IPS-15b (cell line): Measurements from ENCODE around the gene SMS.

Source experiments
- H3K27me3 ChIP-seq: one replicate; pipeline ENCODE4 v1.6.1; 2013; ENCODE audit warnings: low read length; ENCODE audit not compliant: control insufficient read depth, insufficient read depth
- H3K36me3 ChIP-seq: one replicate; pipeline ENCODE4 v1.6.1; 2013; ENCODE audit warnings: low read length; ENCODE audit not compliant: control insufficient read depth, insufficient read depth
- H3K4me1 ChIP-seq: one replicate; pipeline ENCODE4 v1.6.1; 2013; ENCODE audit warnings: mild to moderate bottlenecking, low read length; ENCODE audit not compliant: control insufficient read depth, insufficient read depth
- H3K4me3 ChIP-seq: one replicate; pipeline ENCODE4 v1.5.1; 2013; ENCODE audit warnings: low read depth, low read length
- H3K9ac ChIP-seq: one replicate; pipeline ENCODE4 v1.6.1; 2013; ENCODE audit warnings: low read depth, mild to moderate bottlenecking, low read length
- H3K9me3 ChIP-seq: one replicate; pipeline ENCODE4 v1.6.1; 2013; ENCODE audit warnings: mild to moderate bottlenecking, low read length; ENCODE audit not compliant: control insufficient read depth, insufficient read depth

The SMS gene

DNA sequence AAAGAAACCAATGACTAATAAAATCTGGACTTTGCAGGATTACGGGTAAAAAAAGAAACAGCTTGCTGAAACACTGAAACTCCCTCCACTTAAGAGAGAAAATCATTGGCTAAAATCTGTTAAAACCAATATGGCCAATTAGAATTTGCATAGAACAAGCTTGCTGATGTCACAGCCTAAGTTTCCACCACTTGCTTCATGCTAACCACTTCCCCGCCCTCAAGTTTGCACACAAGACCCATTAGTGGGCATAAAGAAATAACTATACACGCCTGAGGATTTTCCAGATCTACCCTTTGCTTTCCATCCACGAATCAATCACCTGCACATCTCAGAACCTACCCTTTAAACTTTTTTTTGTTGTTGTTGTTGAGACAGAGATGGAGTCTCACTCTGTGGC, 48.9 kb downstream of the SMS start:
- Histone ChIP-seq H3K4me1 (peaks cover 7% of the 10 kb centered on the region), H3K36me3 (peaks cover 40% of the 10 kb centered on the region), H3K4me3 (no peak overlapping the region), H3K9me3 (no peaks in the 10 kb centered on the region), H3K9ac (no peak overlapping the region), H3K27me3 (no peaks in the 10 kb centered on the region)

DNA sequence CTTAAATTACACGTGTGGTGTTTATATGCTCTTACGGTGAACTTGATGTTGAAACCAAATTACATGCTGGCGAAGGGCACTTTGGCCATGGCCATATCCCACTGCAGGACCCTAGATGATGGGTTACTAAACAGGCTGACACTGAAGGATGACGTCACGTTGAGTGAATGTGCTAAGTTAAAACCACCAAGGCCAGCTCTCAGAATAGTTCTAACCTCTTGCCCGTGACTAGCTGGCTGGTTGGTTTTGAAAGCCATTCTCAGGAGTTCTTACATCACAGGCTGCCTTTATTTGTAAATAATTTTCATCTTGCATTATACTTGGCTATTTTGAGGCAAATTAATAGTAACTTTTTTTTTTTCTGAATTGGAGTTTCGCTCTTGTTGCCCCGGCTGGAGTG, 50.3 kb downstream of the SMS start:
- Histone ChIP-seq H3K4me1 (peaks cover 7% of the 10 kb centered on the region), H3K27me3 (no peaks in the 10 kb centered on the region), H3K9ac (no peak overlapping the region), H3K9me3 (no peaks in the 10 kb centered on the region), H3K4me3 (no peak overlapping the region), H3K36me3 (peaks cover 40% of the 10 kb centered on the region)

GRCh38 chrX:21991504-21991903, 51.0 kb downstream of the SMS start:
- Histone ChIP-seq H3K27me3 (no peaks in the 10 kb centered on the region), H3K4me1 (peaks cover 7% of the 10 kb centered on the region), H3K36me3 (peaks cover 36% of the 10 kb centered on the region), H3K9ac (no peak overlapping the region), H3K9me3 (no peaks in the 10 kb centered on the region), H3K4me3 (no peak overlapping the region)

DNA sequence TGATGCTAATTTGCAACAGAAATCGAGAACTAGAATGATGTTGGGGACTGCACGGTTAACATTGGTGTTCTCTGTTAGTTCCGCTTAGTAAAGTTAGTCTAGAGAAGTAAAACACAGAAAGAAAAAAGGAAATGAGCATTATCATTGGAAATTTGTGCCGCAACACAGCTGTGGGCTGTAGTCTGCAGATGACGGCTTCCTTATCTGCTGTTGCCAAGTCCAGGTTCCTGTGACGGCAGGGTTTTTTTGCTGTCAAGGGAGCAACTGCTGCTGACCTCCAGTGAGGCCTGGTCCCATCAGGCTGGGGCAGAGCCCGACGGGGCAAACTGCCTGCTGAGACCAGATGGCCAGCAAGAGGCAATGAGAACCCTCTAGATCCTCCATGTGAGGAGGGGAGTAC, 52.8 kb downstream of the SMS start:
- no peaks in the 10 kb centered on the region for H3K9me3 ChIP-seq
- peaks cover 33% of the 10 kb centered on the region for H3K36me3 ChIP-seq
- H3K27me3 ChIP-seq, result no peaks in the 10 kb centered on the region
- H3K4me1 ChIP-seq, result peaks cover 11% of the 10 kb centered on the region
- H3K4me3 ChIP-seq, result no peak overlapping the region
- no peak overlapping the region for H3K9ac ChIP-seq

- peaks cover 23% of the 10 kb centered on the region for H3K36me3 ChIP-seq
- no peak overlapping the region for H3K9ac ChIP-seq
- H3K27me3 ChIP-seq, result no peaks in the 10 kb centered on the region
- H3K4me3 ChIP-seq, result no peak overlapping the region
- peaks cover 11% of the 10 kb centered on the region for H3K4me1 ChIP-seq
- H3K9me3 ChIP-seq, result no peaks in the 10 kb centered on the region
These were observed 56.5 kb downstream of the SMS start for GRCh38 chrX:21996872-21997455.

DNA sequence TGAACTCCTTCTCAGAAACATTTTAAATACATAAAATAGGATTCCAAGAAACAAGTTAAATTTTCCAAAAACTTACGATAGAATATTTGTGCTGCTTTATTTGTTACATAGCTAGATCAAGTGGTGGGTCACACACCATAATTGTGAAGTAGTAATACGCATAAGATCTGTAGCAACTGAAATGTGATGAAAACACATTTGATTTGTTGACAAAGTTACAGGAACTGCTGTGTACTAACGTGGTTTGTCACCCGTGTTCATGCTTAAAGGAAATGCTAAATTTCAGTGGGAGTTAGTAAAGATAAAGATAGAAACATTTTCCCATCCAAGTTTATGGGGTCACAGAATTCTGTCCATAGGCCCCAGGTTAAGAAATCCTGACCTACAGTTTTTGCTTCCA, 57.5 kb downstream of the SMS start:
- Histone ChIP-seq H3K9me3 (no peaks in the 10 kb centered on the region), H3K9ac (no peak overlapping the region), H3K4me1 (peaks cover 6% of the 10 kb centered on the region), H3K4me3 (no peak overlapping the region), H3K36me3 (peaks cover 16% of the 10 kb centered on the region), H3K27me3 (no peaks in the 10 kb centered on the region)

DNA sequence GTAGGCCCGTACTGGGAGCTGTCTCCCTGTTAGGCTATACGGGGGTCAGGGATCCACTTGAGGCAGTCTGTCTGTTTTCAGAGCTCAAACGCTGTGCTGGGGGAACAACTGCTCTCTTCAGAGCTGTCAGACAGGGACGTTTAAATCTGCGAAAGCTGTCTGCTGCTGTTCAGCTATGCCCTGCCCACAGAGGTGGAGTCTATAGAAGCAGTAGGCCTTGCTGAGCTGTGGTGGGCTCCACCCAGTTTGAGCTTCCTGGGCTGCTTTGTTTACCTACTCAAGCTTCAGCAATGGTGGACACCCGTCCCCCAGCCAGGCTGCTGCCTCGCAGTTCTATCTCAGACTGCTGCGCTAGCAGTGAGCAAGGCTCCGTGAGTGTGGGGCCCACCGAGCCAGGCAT, 64.4 kb downstream of the SMS start:
- Histone ChIP-seq H3K4me1 (no peaks in the 10 kb centered on the region), H3K4me3 (no peak overlapping the region), H3K27me3 (no peaks in the 10 kb centered on the region), H3K9me3 (no peaks in the 10 kb centered on the region), H3K9ac (no peak overlapping the region), H3K36me3 (no peaks in the 10 kb centered on the region)

- Histone ChIP-seq H3K4me1 (no peaks in the 10 kb centered on the region), H3K36me3 (no peaks in the 10 kb centered on the region), H3K9me3 (no peaks in the 10 kb centered on the region), H3K27me3 (no peaks in the 10 kb centered on the region), H3K9ac (no peak overlapping the region), H3K4me3 (no peak overlapping the region)
These were observed 71.5 kb downstream of the SMS start for GRCh38 chrX:22012051-22012450.

DNA sequence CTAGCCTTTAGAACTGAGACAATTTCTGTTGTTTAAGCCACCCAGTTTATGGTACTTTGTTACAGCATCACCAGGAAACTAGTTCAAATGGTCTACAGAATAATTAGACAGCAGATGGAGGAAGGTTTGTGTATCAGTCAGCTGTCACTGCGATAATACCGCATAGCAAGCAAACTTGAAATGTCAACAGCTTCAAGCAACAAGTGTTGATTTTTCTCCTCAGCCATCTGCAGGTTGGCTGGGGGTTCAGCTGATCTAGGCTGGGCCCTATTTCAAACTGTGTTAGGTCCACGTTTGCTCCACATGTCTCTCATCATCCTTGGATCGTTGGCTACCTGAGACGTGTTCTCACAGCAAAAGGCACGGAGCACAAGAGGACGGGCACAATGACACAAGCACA, 72.4 kb downstream of the SMS start:
- Histone ChIP-seq H3K36me3 (no peaks in the 10 kb centered on the region), H3K4me3 (no peak overlapping the region), H3K27me3 (no peaks in the 10 kb centered on the region), H3K9ac (no peak overlapping the region), H3K4me1 (no peaks in the 10 kb centered on the region), H3K9me3 (no peaks in the 10 kb centered on the region)

- H3K9me3 ChIP-seq, result no peaks in the 10 kb centered on the region
- no peak overlapping the region for H3K4me3 ChIP-seq
- no peaks in the 10 kb centered on the region for H3K4me1 ChIP-seq
- H3K9ac ChIP-seq, result no peak overlapping the region
- H3K27me3 ChIP-seq, result no peaks in the 10 kb centered on the region
- no peaks in the 10 kb centered on the region for H3K36me3 ChIP-seq
These were observed 74.7 kb downstream of the SMS start for GRCh38 chrX:22015139-22015750.

GRCh38 chrX:22021751-22022324, 81.3 kb downstream of the SMS start:
- peaks cover 8% of the 10 kb centered on the region for H3K4me1 ChIP-seq
- H3K9me3 ChIP-seq, result no peaks in the 10 kb centered on the region
- no peaks in the 10 kb centered on the region for H3K36me3 ChIP-seq
- no peak overlapping the region for H3K4me3 ChIP-seq
- H3K27me3 ChIP-seq, result no peaks in the 10 kb centered on the region
- H3K9ac ChIP-seq, result no peak overlapping the region

DNA sequence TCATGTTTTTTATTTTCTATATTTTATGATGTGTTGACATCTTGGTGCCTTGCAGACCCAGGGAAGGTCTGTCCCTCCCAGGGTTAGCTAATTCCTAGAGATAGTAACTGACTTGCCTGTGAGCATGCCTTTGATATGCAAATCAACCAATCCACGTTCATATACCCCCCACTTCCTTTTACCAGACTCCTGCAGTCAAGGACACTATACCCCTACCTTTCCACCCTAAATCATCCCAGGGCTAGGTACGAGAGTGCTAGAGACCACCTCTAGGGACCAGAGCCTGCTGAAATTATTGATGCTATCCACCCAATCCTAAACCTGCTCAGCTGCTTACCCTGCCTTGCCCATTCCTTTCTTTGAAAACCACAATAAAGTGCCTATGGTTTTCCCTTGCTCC, 84.1 kb downstream of the SMS start:
- H3K36me3 ChIP-seq, result no peaks in the 10 kb centered on the region
- no peaks in the 10 kb centered on the region for H3K27me3 ChIP-seq
- no peak overlapping the region for H3K4me3 ChIP-seq
- peaks cover 8% of the 10 kb centered on the region for H3K4me1 ChIP-seq
- H3K9me3 ChIP-seq, result no peaks in the 10 kb centered on the region
- H3K9ac ChIP-seq, result no peak overlapping the region
